Prostate gland (tissue), 2 donors: ENCODE measurements around the gene DENND1C.

Experiments used
- POLR2A ChIP-seq: fragments of 450-650 bp; IDR thresholded peaks from one replicate; pipeline ENCODE4 v1.6.1; 2016; ENCODE audit warnings: antibody characterized with exemption, mild to moderate bottlenecking
- POLR2AphosphoS5 ChIP-seq: sonication (generic); formaldehyde crosslinking; IDR thresholded peaks from one replicate; pipeline ENCODE4 v1.6.1; 2017; ENCODE audit warnings: antibody characterized with exemption
- TF ChIP-seq, protein P1 (sequence below), 4 experiments: fragments of 200-600 bp in 2 of 4; fragments of 450-650 bp in 2 of 4; sonication (generic) in 2 of 4; IDR thresholded peaks; 1 replicate in 3 of 4; 2 replicates in 1 of 4; pipeline ENCODE4 v1.5.1; 2016 to 2019; ENCODE audit warnings: antibody characterized with exemption in 4 of 4, mild to moderate bottlenecking in 2 of 4, moderate library complexity in 2 of 4

DNA sequence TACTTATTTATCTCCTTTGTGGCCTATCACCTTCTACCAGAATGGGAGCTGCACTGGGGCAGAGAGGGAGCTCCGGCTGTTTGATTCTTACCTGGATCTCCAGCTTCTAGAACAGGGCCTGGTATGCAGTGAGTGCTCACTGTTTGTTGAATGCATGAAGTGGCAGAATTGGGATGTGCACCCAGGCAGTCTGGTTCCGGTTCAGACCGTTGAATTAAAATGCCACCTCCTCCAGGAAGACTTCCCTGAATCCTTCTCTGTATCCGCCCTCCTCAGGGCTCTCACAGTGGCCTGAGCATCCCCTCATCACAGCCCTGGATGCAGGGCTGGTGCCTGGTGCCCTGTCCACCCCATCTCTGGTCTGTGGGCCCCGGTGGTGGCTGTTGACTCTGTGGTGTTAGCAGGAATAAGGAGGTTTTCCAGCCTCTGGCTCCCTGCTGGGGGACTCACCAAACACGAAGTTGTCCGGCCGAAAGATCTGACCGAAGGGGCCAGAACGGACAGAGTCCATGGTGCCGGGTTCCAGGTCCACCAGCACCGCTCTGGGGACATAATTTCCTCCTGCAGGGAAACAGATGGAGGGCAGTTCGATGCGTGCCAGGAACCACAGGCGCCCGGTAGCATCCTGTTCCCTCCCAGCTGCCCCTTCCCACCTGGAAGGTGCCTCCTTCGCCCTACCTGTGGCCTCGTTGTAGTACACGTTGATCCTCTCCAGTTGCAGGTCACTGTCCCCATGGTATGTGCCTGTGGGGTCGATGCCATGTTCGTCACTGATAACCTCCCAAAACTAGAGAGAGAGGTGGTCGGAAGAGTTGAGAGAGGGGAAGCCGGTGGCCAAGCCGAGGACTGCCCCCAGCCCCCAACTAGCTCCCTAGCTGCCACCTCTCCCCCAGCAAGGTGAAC lies 19.5 kb upstream of the DENND1C start:
- TF ChIP-seq, protein P1, sequence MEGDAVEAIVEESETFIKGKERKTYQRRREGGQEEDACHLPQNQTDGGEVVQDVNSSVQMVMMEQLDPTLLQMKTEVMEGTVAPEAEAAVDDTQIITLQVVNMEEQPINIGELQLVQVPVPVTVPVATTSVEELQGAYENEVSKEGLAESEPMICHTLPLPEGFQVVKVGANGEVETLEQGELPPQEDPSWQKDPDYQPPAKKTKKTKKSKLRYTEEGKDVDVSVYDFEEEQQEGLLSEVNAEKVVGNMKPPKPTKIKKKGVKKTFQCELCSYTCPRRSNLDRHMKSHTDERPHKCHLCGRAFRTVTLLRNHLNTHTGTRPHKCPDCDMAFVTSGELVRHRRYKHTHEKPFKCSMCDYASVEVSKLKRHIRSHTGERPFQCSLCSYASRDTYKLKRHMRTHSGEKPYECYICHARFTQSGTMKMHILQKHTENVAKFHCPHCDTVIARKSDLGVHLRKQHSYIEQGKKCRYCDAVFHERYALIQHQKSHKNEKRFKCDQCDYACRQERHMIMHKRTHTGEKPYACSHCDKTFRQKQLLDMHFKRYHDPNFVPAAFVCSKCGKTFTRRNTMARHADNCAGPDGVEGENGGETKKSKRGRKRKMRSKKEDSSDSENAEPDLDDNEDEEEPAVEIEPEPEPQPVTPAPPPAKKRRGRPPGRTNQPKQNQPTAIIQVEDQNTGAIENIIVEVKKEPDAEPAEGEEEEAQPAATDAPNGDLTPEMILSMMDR (IDR thresholded peaks at IDR 0.05): no peak
- TF ChIP-seq POLR2A (no peak), POLR2AphosphoS5 (no peak)
